Stomach (tissue), 4 donors: ENCODE results near the gene TMPRSS15.

Experiments
- CTCF ChIP-seq, 7 experiments: fragments of 450-650 bp in 4 of 7; fragments of 200-600 bp in 3 of 7; sonication (generic) in 3 of 7; IDR thresholded peaks; one replicate each; pipeline ENCODE4 v1.5.1; 2016 to 2019; ENCODE audit warnings: antibody characterized with exemption in 7 of 7, control low read depth in 2 of 7, mild to moderate bottlenecking in 1 of 7
- EP300 ChIP-seq: sonication (generic); formaldehyde crosslinking; IDR thresholded peaks from one replicate; pipeline ENCODE4 v1.6.1; 2017; ENCODE audit warnings: antibody characterized with exemption
- POLR2A ChIP-seq, 4 donors: fragments of 450-650 bp; IDR thresholded peaks; one replicate each; pipeline ENCODE4 v1.6.1; 2016; ENCODE audit warnings: antibody characterized with exemption in 4 of 4, control low read depth in 2 of 4, mild to moderate bottlenecking in 1 of 4, moderate library complexity in 1 of 4
- POLR2AphosphoS5 ChIP-seq, 3 donors: sonication (generic); formaldehyde crosslinking; IDR thresholded peaks; one replicate each; pipeline ENCODE4 v1.6.1; 2016; ENCODE audit warnings: antibody characterized with exemption in 3 of 3

- TF ChIP-seq CTCF (IDR thresholded peaks at IDR 0.05) (no peak), POLR2AphosphoS5 (IDR thresholded peaks at IDR 0.05) (no peak), EP300 (no peak), POLR2A (IDR thresholded peaks at IDR 0.05) (no peak)
These were observed 33.3 kb downstream of the TMPRSS15 start for GRCh38 chr21:18370301-18370700.
